Measurements from ENCODE around the gene PROM1.

- no peak for TF ChIP-seq EZH2 (optimal IDR thresholded peaks at IDR 0.05; ENCODE audit: low read depth, low read length)
- TF ChIP-seq CTCF (IDR thresholded peaks at IDR 0.05; ENCODE audit: low read length): no peak
Observed at GRCh38 chr4:16062601-16063000, 21.2 kb downstream of the PROM1 start.
